Measurements from ENCODE around the gene GTPBP6.
A peak's percentile ranks its signal among the peaks of the same experiment; 100 is the strongest.

The GTPBP6 gene

GRCh38 chrX:318739-319578 lies at the start of gene GTPBP6:
Gene GTPBP6, minus strand, starts transcription at chrX:318796. Its CDS starts 9 bp downstream, at chrX:318787.
- peak; percentile 99 for DNase-seq (ENCODE audit: low read depth)

- no peak for DNase-seq (ENCODE audit: low read depth)
Observed at GRCh38 chrX:367866-368265, 49.3 kb upstream of the GTPBP6 start.

- no peak for DNase-seq (ENCODE audit: low read depth)
Observed at GRCh38 chrX:367349-367748, 48.8 kb upstream of the GTPBP6 start.

GRCh38 chrX:363621-364375 lies 45.2 kb upstream of the GTPBP6 start:
- no peak for DNase-seq (ENCODE audit: low read depth)

GRCh38 chrX:362937-363620 lies 44.5 kb upstream of the GTPBP6 start:
- DNase-seq (ENCODE audit: low read depth): no peak

- no peak for DNase-seq (ENCODE audit: low read depth)
Observed at GRCh38 chrX:362351-362750, 43.8 kb upstream of the GTPBP6 start.

- DNase-seq (ENCODE audit: low read depth): no peak
Observed at GRCh38 chrX:361231-362145, 42.9 kb upstream of the GTPBP6 start.

GRCh38 chrX:360496-361150 lies 42.0 kb upstream of the GTPBP6 start:
- DNase-seq (ENCODE audit: low read depth): no peak

GRCh38 chrX:358651-359143 lies 40.1 kb upstream of the GTPBP6 start:
- DNase-seq (ENCODE audit: low read depth): no peak

- peak; percentile 29 for DNase-seq (ENCODE audit: low read depth)
Observed at GRCh38 chrX:357693-358471, 39.3 kb upstream of the GTPBP6 start.

GRCh38 chrX:357035-357692 lies 38.6 kb upstream of the GTPBP6 start:
- no peak for DNase-seq (ENCODE audit: low read depth)

- peak; percentile 69 for DNase-seq (ENCODE audit: low read depth)
Observed at GRCh38 chrX:356385-357034, 37.9 kb upstream of the GTPBP6 start.

- no peak for DNase-seq (ENCODE audit: low read depth)
Observed at GRCh38 chrX:355329-356050, 36.9 kb upstream of the GTPBP6 start.

- no peak for DNase-seq (ENCODE audit: low read depth)
Observed at GRCh38 chrX:353566-354535, 35.3 kb upstream of the GTPBP6 start.

- DNase-seq (ENCODE audit: low read depth): no peak
Observed at GRCh38 chrX:352582-353314, 34.2 kb upstream of the GTPBP6 start.

- no peak for DNase-seq (ENCODE audit: low read depth)
Observed at GRCh38 chrX:352181-352580, 33.6 kb upstream of the GTPBP6 start.

Data from amniotic epithelial cell (primary cell).